NCI-H2029 treated with DMSO at 0.1 percent for 48 hours (cell line): ENCODE results near the gene GSTO2.
"Not testable (repeated sequence)": the region's sequence is repeated elsewhere in the genome, so short reads cannot be mapped to it uniquely, and the experiment has no call there.

ENCODE experiments used
- DNase-seq: peaks from one replicate; lab custom pipeline; 2025; lab: John Stamatoyannopoulos, UW

Gene GSTO2

DNA sequence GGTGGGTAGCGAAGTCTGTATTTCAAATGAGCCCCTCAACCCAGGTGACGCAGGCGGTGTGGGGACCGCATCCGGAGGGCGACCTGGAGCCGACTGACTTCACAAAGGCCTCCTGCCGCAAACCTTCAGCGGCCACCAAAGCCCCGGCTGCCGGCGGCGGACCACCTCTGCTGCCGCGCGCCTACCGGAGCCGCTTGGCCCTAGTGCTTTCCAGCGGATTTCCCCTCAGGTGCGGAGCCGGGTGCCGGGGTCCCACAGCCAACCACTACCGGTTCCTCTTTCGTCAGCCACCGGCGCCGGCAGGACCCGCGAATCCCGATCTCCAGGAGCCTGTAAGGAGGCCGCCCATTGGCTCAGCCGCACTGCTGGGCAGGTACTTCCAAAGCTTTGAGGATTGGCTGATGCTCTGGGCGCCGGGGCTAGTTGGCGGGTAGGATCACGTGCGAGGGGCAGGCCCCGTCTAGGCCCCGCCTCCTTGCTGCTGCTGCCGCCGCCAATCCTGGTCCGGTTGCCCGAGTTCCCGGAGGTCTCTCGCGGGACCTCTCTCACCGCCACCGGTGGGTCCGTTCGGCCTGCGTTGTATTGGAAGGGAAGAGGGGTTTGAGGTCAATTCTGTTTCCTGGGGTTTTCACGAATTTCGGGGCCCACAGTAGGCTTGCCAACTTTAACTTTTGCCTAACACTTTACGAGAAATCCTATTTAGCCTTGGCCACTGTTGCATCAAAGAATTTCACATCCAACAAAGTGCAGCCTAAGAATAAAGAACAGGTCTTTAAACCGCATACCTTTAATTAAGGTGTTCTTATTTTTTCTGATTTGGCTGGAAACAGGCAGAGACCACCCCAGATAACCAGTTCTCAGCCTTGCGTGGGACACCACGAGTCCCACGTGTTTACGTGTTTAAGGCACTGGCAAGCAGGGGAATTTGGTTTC lies at the start of gene GSTO2:
Gene GSTO2 (plus strand): TSS at position 472 of the 933 bp plus-strand sequence. CDS start 5,732 bp downstream, outside the sequence.
- DNase-seq = peak; percentile 73

GRCh38 chr10:104220522-104220921 lies 48.5 kb upstream of the GSTO2 start:
- DNase-seq = no peak

DNA sequence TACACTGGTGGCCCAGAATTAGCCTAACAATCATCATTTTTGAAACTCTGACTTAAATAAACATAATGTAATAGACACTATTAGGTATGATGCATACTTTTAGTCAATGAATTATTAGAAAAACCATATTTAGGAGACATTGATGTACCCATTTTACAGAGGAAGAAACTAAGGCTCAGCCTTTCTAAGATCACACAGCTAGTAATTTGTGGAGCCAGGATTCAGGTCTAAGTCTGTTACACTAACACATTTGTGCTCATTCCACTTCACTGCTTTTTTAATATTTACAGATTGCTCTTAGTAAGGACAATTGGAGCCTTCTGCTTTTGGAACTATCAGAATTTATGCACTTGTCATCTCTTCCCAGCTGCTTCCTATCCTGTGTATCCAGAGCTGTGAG lies 45.7 kb upstream of the GSTO2 start:
- no peak for DNase-seq

GRCh38 chr10:104230490-104230889 lies 38.5 kb upstream of the GSTO2 start:
- no peak for DNase-seq

GRCh38 chr10:104231784-104232612 lies 37.0 kb upstream of the GSTO2 start, which contains the start of gene CFAP43:
Gene CFAP43, minus strand, starts transcription at chr10:104232364. Its CDS starts 118 bp downstream, at chr10:104232246.
- DNase-seq = peak; percentile 48

DNA sequence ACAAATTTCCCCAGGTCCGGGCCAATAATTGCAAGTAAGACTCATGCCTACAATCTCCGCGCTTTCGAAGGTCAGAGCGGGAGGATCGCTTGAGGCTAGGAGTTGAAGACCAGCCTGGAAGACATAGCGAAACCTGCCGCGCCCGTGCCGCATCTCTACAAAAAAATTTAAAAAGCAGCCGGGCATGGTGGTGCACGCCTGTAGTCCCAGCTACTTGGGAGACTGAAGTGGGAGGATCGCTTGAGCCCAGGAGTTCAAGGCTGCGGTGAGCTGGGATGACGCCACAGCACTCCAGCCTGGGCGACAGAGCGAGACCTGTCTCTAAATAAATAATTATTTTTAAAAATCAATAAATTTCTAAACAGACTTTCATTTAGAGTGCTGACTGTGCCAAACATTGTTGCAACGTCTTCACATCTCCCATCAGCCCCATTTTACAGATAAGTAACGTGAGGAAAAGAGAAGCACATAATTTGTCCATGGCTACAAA lies 36.3 kb upstream of the GSTO2 start:
- DNase-seq = no peak

DNA sequence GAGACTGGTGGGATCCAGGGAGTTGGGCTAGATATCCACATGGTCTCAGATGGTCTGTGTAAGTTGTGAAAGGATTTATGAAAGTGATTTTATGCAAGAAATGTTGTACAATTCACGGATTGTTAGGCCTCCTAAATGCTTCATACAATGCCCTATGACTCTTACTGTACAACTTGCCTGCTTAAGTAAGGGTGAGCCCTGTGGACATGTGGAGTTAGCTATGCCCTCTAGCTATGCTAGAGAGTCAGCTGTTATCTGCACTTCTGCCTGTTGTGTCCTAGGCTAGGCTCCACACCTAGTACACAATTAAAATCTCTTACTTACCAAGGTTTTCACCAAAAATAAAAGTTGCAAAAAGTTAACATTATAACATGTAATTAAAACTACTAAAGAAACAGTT lies 35.2 kb upstream of the GSTO2 start:
- no peak for DNase-seq

- DNase-seq = no peak
These were observed 34.0 kb upstream of the GSTO2 start for GRCh38 chr10:104234934-104235333.

DNA sequence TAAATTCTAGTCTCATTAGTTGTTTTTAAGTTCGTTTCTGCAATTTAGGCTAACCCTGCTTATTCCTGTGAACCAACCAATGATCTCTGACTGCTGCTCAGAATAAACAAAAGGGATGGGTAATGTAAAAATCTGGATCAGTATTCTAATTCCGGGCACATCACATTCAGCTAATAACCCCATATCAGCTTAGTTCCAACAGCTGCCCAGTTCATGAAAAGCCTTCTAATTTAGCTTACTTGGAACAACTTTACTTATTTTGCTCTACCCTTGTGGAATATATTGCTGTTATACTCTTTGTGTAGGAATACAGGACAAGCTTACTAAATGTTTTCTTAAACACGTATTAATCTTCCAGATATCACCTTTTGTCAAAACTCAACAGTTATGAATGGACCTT lies 33.2 kb upstream of the GSTO2 start:
- no peak for DNase-seq

GRCh38 chr10:104240078-104240477 lies 28.9 kb upstream of the GSTO2 start:
- no peak for DNase-seq

DNA sequence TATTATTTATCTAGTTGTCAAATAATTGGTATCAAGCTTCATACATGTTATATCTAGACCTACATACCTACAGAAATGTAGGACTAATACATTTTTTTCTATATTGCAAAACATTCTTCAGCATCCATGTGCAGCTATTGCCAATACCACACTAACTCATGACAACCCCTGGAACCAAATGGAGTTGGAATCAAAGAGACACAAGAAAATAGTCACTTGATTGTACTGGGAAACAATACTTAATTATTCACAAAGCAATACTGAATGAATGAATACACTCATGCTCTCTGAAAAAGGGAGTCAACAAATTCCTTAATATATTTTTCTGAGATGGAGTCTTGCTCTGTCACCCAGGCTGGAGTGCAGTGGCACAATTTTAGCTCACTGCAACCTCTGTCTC lies 26.4 kb upstream of the GSTO2 start:
- DNase-seq = no peak

DNA sequence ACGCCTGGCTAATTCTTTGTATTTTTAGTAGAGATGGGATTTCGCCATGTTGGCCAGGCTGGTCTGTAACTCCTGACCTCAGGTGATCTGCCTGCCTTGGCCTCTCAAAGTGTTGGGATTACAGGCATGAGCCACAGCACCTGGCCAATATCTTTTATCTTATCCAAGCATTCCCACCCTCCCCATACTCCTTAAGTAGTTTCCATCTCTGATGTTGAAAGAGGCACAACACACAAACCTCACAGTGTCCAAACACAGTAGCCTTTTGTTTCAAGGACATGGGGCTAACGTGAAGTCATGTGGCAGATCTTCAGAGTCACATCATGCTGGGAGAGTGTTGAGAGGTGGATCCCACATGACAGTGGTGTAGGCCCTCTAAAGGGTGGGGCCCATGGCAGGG lies 26.0 kb upstream of the GSTO2 start:
- not testable (repeated sequence) for DNase-seq

- no peak for DNase-seq
These were observed 25.5 kb upstream of the GSTO2 start for GRCh38 chr10:104243512-104243911.

DNA sequence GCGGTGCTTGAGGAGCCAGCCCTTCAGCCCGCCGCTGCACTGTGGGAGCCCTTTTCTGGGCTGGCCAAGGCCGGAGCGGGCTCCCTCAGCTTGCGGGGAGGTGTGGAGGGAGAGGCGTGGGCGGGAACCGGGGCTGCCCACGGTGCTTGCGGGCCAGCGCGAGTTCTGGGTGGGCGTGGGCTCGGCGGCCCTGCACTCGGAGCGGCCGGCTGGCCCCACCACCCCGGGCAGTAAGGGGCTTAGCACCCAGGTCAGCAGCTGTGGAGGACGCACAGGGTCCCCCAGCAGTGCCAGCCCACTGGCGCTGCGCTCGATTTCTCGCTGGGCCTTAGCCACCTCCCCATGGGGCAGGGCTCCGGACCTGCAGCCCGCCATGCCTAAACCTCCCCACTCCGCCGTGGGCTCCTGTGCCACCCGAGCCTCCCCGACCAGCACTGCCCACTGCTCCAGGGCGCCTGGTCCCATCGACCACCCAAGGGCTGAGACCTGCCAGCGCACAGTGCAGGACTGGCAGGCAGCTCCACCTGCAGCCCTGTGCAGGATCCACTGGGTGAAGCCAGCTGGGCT lies 23.8 kb upstream of the GSTO2 start:
- DNase-seq = no peak

GRCh38 chr10:104246976-104247375 lies 22.0 kb upstream of the GSTO2 start:
- no peak for DNase-seq

- no peak for DNase-seq
These were observed 21.4 kb upstream of the GSTO2 start for GRCh38 chr10:104247513-104248146.

GRCh38 chr10:104248931-104249330 lies 20.1 kb upstream of the GSTO2 start:
- DNase-seq = not testable (repeated sequence)

DNA sequence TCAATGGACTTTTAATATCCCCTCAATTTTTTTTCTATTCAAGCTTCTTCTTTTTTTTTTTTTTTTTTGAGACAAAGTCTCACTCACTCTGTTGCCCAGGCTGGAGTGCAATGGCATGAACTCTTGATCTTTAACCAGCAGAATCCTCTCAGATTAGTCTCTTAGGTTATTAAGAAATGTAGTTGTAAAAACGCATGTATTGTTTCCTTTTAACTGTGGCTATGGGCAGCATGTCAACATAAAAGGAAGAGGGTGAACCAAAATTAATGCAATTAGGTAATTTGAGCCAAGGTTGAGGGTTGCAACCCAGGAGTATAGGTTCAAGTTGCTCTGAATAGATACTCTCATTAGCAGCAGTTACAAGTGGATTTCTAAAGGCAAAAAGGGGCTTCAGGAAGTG lies 18.6 kb upstream of the GSTO2 start:
- DNase-seq = no peak

DNA sequence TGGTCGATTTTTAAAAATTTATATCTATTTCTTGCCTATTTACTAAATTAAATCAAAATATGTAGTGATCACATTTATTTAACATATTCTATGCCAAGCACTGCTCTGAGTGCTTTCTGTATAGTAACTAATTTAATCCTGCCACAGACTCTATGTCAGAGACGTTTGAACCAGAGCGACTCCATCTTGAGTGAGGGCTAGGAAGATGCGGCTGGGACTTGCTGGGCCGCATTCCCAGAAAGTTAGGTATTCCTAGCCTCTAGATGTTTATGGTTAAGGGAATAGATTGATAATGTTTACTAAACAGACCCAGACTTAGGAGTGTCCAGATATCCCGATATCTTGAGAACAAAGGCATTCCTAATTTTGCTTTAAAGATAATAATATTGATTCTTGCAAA lies 17.5 kb upstream of the GSTO2 start:
- no peak for DNase-seq

DNA sequence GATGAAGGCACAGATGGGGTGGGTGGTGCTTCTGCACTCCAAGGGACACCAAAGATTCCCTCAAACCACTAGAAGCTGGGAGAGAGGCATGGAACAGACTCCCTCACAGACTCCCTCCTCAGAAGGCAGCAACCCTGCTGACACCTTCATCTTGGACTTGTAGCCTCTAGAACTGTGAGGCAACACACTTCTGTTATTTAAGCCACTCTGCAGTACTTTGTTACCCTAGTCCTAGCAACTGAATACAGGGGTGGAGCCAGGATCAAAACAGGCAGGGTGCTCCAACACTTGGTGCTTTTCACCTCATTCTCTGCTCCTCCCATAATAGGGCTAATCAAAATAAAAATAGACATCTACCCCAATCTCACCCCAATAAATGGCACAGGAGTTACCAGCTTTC lies 16.6 kb upstream of the GSTO2 start:
- no peak for DNase-seq

- no peak for DNase-seq
These were observed 15.9 kb upstream of the GSTO2 start for GRCh38 chr10:104253106-104253505.
